Fibroblast of skin of right quadriceps (primary cell): ENCODE data around the gene SLC37A4.
"Not testable (repeated sequence)": the region's sequence is repeated elsewhere in the genome, so short reads cannot be mapped to it uniquely, and the experiment has no call there.

Source experiments
- DNase-seq: peaks from one replicate; pipeline ENCODE4 v3.0.0-alpha.2; 2013

Gene SLC37A4

DNA sequence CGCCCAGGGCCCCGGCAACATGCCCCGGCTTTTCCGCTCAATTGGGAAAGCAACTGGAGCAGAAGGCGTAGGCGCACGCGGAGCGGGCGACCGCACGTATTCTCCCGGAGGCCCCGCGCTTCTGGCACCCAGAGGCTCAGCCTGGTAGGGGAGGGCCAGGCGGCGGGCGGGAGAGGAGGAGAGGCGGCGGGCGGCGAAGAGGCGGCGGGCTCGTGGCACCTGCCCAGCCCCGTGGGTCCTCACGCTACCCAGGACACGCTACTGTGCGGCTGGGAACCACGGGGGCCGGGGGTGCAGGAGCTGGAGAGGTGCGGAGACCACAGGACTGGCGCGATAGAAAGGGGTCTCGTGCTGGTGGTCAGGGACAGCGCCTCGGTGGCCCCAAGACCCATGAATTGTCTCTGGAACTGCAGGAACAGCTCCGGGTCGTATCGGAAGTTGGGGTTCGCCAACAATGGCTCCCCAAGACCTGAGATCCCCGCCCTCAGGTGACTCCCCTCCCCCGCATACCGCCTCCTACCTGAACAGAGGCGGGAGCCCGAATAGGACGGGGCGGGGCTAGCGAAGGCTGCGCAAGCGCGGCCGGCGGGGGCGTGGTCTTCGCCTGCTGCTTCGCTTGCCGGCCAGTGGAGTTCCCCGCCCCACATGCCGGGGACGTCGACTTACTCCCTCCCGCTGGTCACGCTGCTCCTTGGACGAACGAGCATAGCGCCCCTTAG is at the start of gene SLC37A4:
TSS of gene SLC37A4 (minus strand) at position 549 of the 719 bp plus-strand sequence.
- peak; percentile 96 for DNase-seq

DNA sequence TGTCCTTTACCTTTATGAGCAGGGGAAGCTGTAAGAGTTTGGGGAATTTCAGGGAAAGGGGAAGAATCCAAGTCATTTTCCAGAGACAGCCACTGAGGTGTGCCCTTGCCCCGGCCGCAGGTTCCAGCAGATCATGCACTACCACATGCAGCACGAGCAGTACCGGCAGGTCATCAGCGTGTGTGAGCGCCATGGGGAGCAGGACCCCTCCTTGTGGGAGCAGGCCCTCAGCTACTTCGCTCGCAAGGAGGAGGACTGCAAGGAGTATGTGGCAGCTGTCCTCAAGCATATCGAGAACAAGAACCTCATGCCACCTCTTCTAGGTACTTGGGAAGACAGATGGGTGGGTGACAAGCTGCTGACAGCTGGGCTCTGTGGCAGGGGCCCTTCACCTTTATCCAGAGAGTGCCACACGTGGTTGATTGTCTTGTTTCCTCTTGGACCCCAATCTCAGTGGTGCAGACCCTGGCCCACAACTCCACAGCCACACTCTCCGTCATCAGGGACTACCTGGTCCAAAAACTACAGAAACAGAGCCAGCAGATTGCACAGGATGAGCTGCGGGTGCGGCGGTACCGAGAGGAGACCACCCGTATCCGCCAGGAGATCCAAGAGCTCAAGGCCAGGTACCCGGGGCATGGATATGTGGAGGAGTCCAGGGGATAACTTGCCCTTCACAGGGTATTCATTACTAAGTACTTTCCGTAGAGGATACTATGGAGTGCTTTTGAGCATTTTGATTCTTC is 48.2 kb upstream of the SLC37A4 start:
- DNase-seq, result no peak

DNA sequence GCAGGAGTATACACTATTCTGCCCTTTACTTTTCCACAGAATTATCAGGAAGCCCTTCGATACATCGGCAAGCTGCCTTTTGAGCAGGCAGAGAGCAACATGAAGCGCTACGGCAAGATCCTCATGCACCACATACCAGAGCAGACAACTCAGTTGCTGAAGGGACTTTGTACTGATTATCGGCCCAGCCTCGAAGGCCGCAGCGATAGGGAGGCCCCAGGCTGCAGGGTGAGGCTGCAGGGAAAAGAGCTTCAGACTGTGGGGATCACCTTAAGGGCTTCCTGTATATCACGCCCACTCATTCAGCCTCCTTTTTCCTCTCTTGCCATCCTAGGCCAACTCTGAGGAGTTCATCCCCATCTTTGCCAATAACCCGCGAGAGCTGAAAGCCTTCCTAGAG is 47.2 kb upstream of the SLC37A4 start:
- no peak for DNase-seq

DNA sequence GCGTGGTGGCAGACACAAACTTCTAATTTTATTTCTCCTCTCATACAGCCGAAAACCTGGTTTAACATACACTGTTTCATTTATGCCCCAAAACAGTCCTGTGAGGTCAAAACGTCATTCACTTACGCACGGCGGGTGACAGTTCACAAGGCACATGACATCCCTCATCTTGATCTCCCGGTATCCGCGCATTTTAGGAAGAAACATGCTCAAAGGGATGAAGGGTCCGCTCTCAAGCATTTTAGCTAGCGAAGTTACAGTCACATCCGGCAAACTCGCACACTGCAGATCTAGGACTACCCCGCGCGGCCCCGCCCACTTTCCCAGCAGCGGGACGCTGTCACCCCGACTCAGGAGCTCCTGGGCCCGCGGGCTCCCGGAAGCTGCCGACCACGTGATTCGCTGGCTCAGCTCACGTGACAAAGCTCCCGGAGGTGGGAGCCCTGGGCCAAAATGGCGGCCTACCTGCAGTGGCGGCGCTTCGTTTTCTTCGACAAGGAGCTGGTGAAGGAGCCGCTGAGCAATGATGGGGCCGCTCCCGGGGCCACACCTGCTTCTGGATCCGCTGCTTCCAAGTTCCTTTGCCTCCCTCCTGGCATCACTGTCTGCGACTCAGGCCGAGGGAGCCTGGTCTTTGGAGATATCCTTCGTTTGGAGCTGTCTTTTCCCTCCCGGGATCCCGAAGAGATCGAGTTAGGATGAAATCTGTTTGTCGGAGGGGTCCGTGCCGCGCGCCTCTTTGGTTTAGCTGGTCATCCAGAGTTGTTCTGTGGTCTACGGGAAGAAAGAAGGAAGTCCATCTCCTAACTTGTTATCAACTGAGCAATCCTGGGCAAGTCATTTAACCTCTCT is 36.9 kb upstream of the SLC37A4 start, which contains the start of gene VPS11:
TSS of gene VPS11 (plus strand) at position 448 of the 852 bp plus-strand sequence. CDS start at position 454, 6 bp downstream.
- DNase-seq, result peak; percentile 95

DNA sequence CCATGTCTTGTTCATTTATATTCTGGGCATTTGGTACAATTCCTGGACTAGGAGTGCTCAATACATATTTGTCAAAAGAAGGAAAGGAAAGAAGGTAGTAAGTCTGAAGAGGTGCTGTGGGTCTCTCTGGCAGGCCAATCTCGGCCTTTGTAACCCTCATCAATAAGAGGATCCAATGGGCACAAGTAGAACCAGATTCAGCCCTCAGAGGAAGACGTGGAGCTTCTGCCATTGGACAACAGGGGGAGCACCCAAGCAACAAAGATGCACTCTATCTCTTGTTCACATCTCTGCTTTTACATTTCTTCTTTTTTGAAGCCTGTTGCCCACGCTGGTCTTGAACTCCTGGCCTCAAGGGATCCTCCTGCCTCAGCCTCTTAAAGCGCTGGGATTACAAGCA is 34.7 kb upstream of the SLC37A4 start:
- peak; percentile 31 for DNase-seq

DNA sequence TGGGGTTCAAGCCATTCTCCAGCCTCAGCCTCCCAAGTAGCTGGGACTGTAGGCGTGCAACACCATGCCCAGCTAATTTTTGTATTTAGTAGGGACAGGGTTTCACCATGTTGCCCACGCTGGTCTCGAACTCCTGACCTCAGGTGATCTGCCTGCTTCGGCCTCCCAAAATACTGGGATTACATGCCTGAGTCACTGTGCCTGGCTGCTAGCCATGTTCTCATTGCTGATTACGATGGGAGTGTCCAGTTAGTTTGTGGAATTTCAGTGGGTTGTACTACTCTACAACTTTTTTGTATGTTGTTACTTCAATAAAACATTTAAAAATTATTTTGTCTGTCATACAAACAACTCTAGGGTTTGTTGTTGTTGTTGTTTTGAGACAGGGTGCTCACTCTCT is 32.1 kb upstream of the SLC37A4 start:
- DNase-seq, result peak; percentile 38

DNA sequence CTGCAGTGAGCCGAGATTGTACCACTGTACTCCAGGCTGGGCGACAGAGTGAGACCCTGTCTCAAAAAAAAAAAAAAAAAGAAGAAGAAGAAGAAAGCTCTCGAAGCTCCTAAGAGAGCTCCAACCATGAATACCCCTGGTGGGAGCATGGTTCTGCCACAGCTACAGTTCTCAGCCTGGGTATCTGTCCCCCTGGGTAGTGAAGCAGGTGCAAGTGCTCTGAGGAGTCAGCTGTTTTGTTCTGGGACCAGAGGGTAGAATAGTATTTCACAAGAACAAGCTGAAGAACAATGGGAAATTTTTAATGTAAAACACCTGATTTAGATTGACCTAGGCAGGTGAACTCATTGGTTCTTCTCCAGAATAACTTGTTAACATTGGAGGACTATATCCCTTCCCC is 30.6 kb upstream of the SLC37A4 start:
- DNase-seq, result no peak

DNA sequence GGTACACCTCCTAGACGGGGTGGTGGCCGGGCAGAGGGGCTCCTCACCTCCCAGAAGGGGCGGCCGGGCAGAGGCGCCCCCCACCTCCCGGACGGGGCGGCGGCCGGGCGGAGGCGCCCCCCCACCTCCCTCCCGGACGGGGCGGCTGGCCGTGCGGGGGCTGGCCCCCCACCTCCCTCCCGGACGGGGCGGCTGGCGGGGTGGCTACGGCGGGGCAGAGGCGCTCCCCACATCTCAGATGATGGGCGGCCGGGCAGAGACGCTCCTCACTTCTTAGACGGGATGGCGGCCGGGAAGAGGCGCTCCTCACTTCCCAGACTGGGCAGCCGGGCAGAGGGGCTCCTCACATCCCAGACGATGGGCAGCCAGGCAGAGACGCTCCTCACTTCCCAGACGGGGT is 28.5 kb upstream of the SLC37A4 start:
- DNase-seq, result not testable (repeated sequence)

DNA sequence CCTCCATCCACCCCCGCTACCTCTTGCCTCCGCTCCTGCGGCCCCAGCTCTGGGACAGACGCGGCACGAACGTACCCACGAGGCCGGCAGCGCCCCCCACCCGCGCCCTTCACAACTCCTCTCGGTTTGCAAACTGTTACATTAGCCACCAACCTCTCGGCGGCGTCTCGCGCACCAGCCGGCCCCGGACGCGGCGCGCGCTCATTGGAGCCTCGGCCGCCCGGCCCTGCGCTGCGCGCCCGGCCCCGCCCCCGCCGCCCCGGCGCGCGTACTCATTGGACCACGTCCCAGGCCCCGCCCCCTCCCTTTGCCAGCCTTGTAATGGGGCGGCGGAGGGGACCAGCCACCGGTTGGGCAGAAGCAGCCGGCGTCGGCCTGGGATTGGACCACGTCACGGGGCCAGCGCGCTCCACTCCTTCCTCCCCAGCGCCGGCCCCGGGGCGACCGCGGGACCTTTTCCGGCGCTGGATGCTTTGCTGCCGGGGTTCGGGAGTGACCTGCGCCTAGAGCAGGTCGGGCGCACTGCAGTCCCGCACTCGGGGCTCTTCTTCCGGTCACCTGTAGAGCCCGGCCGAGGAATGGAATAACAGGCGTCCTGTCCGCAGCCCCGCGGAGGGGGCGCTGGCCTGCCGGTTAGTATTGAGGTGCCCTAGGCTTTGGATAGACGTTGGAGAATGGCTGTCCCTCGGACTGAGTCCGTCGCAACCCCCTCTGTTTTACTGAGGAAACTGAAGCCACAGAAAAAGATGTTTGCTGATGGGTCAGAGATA is 26.5 kb upstream of the SLC37A4 start, which contains the start of gene HYOU1:
TSS of gene HYOU1 (minus strand) at position 206 of the 770 bp plus-strand sequence. CDS start 1,045 bp downstream, outside the sequence.
- DNase-seq, result peak; percentile 96

DNA sequence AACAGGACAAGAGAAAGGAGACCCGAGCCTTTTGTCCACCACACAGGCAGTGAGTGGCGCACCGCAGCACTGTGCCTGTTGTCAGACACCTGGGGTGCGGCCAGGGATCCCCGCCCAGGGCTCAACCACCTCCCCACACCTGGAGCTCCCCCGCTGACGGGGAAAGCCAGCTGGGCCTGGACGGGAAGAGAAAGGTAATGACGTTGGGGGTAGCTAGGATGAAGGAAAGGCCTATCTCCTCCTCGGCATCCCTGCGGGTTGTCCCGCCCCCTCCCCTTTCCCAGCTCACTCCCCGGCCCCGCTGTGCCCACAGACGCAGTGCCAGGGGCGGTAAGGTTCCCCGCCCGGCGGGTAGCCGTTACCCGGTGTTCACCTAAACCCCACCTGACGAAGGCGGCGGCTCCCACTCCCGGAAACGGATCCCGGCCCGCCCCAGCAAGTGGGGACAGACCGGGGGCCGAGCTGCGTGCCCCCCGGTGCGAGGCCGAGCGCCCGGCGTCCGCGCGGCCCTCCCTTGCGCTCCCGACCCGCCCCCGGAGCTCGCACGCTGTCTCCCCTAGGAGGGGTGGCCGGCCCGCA is 25.8 kb upstream of the SLC37A4 start:
- no peak for DNase-seq

DNA sequence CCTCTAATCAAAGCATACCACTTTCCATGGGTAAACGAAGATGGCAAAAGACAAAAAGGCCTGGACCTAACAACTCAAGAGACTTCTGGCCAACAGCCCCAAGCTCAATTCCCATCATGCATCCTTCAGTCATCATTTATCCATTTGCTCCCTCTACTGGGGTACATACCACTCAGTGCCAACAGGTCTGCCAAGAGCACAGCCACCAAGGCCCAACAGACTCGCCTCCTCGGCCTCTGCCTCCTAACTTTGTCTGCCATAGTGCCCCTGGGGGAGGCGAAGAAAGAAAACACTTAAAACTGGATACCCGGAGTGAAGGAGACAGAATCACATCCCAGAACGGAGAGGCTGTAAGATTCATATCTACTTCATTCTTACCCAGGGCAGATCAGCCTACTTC is 25.2 kb upstream of the SLC37A4 start:
- DNase-seq, result no peak

DNA sequence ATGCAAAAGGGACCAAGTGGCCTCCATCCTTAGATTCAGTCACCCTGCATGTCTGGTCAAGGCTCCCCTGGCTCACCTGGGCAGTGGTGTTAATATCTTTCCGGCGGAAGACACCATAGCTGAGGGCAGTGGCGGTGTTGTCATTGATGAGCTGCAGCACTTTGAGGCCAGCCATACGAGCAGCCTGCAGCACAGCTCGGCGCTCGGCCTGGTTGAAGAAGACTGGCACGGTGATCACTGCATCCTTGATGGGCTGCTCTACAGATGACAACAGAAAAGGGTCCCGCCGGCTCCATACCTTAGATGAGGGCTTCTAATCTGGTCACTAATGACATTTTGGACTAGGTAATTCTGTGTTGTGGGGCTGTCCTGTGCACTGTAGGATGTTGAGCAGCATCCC is 23.7 kb upstream of the SLC37A4 start:
- DNase-seq, result no peak

DNA sequence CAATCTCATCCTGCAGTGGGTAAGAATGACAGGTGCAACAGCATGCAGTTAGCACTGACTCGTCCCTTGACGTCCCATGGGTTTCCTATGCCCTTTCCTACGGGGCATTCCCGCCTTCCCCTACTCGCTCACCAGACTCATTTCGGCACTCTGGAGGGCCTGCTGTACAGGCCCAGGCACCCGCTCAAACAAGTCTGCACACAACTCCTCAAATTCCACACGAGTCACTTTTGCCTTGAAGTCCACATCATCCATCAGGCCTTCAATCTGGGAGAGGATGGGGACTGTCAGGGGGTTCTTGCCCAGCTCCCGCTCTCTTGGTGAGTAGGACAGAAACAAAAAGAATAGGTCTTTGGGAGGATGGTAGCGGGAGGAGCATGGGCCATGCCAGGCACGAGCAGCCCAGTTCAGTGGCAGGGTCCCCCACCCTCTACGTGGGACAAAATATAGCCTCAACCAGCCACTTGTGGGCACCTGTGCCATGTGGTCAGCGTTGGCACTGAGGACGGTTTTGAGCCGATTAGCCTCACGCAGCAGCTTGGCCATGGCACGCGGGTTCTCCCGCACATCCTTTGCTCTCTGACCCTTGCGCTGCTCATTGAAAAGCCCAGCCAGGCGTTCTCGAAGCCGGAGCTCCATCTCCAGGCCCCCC is 21.6 kb upstream of the SLC37A4 start:
- no peak for DNase-seq

DNA sequence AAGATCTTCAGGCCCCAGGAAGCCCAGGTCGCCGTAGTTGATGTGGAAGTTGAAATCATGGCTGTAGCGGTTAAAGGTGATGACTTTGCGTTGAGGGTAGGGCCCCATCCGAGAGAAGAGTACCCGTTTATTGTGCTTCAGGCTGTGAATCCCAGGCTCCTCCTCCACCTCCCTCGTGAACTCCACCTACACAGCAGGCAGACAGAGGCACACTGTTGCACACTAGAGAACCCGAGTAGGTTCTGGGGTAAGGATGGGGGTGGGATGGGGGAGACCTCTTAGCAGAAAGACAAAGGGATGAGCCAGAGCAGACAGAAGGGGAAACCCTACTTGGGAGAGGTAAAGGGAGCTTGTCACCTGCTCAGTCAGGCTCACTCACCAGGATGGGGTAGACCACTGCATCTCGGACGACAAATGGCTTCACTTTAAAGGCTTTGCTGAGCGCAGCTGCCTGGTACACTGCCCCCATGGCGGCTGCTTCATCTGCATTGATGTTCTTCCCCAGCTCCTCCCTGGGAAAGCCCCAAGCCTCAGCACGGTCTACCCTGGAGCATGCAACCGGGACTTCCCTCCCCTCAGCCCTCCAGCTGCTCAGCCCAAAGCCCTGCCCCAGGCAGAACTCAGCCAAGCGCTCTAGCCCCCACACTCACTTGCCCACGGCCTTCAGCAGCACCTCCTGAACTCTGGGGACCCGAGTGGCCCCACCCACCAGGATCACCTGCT is 20.9 kb upstream of the SLC37A4 start:
- DNase-seq, result no peak

DNA sequence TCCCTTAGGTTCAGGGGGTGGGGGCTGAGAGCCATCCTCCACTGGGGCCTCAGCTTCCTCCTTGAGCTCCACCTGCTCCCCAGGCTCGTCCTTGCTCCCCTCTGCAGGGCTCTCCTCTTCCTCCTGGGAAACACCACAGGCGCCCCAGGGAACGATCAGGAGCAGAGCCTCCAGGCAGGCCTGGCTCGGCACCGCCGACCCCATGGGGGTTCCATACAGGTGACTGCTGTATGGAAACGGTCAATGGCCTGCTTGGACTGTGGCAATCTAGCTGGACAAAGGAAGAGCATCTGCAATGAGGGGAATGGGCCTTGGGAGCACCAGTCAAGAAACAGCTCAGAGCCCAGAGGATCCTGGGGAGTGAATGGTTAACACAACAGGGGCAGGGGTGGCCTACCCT is 18.4 kb upstream of the SLC37A4 start:
- no peak for DNase-seq

DNA sequence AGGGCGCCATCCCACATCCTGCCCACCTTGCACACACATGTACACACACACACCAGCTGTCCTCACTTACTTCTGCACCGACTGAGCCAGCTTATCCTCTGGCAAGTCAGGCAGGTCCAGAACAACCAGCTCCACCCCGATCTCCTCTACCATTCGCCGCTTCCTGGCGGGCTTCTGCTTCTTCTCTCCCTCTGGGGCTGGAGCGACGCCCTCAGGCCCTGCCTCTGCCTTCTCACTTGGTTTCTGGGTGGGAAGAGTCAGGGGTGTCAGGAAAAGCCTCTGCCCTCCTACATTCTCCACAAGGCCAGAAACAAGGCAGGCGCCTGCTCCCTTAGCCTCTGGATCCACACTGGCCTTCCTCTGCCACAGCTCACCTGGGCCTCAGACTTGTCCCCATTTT is 18.0 kb upstream of the SLC37A4 start:
- no peak for DNase-seq

DNA sequence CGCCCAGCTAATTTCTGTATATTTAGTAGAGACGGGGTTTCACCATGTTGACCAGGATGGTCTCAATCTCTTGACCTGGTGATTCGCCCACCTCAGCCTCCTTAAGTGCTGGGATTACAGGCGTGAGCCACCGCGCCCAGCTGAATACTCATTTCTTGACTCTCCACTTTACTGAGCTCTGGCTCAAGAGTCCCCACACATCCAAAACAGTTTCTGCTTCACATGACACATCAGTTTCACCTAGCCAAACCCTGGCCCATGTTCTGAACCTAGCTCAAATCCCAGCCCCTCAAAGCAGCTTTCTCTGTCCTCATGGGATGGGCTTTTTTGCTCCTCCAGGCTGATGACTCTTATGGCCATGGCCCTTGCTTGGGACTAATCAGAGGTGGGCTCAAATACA is 16.5 kb upstream of the SLC37A4 start:
- DNase-seq, result no peak

DNA sequence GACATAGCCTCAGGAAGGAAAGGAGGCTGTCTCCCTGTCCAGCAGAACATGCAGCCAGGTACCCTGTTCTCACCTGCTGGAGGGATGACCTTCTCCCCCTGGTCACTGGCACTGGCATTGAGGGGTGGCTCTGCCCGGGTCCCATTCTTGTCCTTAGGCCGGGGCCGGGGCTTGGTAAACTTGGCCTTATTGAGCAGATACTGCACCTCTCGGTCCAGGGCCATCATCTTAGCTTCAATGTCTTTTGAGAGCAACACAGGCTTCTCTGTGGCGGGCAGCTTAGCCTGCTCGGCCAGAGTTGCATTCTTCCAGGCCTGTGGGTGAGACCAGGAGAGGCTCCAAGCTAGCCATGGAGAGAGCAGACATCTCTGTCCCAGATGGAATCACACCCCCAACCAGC is 15.8 kb upstream of the SLC37A4 start:
- no peak for DNase-seq

DNA sequence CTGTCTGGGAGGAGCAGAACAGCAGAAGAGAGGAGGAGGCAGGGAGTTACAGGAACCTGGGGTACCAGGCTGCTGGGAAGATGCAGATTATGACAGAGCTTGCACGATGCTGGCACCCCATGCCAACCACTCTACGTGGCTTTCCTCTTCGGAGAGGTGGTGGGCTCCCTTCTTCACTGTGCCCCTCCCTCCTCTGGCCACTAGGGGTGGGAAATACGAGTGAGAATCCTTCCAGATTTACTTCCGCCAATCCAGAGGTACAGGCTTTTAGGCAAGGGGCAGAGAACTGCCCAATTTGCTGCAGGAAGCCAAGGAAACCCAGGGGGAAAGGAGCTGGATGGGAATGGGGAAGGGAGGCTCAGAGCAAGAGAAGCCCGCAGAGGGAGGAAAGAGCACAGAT is 14.0 kb upstream of the SLC37A4 start:
- DNase-seq, result no peak

DNA sequence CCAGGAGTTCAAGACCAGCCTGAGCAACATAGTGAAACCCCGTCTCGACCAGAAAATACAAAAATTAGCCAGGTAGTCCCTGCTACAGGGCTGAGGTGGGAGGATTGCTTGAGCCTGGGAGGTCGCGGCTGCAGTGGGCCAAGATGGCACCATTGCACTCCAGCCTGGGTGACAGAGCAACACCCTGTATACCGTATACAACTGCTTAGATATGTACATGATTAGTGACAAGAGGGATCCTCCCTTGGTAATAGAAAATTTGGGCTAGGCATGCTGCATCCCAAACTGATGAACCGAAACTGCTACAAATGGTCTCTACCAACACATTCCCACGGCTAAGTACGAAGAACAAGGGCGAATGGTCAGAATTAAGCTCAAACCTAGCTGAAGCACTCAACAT is 12.2 kb upstream of the SLC37A4 start:
- DNase-seq, result no peak
